NOMO-1 treated with DMSO at 0.1 percent for 48 hours (cell line): Measurements from ENCODE around the gene PRSS8.

Experiments used
- DNase-seq: peaks from one replicate; lab custom pipeline; 2025; ENCODE audit not compliant: unreplicated experiment; lab: John Stamatoyannopoulos, UW

PRSS8 gene

GRCh38 chr16:31129568-31130335, 5.8 kb downstream of the PRSS8 start:
- no peak for DNase-seq

GRCh38 chr16:31128711-31129567, 6.6 kb downstream of the PRSS8 start:
- DNase-seq: peak; percentile 99

GRCh38 chr16:31127182-31127581, 8.3 kb downstream of the PRSS8 start:
- no peak for DNase-seq

- no peak for DNase-seq
These were observed 9.7 kb downstream of the PRSS8 start for GRCh38 chr16:31125844-31126243.

GRCh38 chr16:31120129-31120528, 15.4 kb downstream of the PRSS8 start:
- no peak for DNase-seq

GRCh38 chr16:31118223-31119155, 17.0 kb downstream of the PRSS8 start:
- DNase-seq: peak; percentile 11

- peak; percentile 98 for DNase-seq
These were observed 17.9 kb downstream of the PRSS8 start, which contains the start of gene KAT8 for GRCh38 chr16:31117384-31118222. TSS of gene KAT8 (plus strand) at chr16:31117664. CDS start at chr16:31117682, 18 bp downstream.

- DNase-seq: no peak
These were observed 21.1 kb downstream of the PRSS8 start for GRCh38 chr16:31114468-31114867.

- DNase-seq: peak; percentile 54
These were observed 22.1 kb downstream of the PRSS8 start for GRCh38 chr16:31113121-31114120.

- no peak for DNase-seq
These were observed 22.8 kb downstream of the PRSS8 start for GRCh38 chr16:31112711-31113110.

- no peak for DNase-seq
These were observed 23.6 kb downstream of the PRSS8 start for GRCh38 chr16:31111881-31112466.

GRCh38 chr16:31110106-31111034, 25.2 kb downstream of the PRSS8 start:
- no peak for DNase-seq

- DNase-seq: no peak
These were observed 25.9 kb downstream of the PRSS8 start for GRCh38 chr16:31109622-31110021.

GRCh38 chr16:31108794-31109558, 26.6 kb downstream of the PRSS8 start:
- no peak for DNase-seq

- DNase-seq: peak; percentile 49
These were observed 27.3 kb downstream of the PRSS8 start, which contains the start of gene BCKDK for GRCh38 chr16:31108035-31108793. TSS of gene BCKDK (plus strand) at chr16:31108386. CDS start at chr16:31109224, 838 bp downstream.

GRCh38 chr16:31107465-31107867, 28.1 kb downstream of the PRSS8 start:
- DNase-seq: no peak
